Erythroblast (primary cell): ENCODE measurements around the gene MESD.

Source experiments
- GATA1 ChIP-seq: IDR thresholded peaks from 2 replicates; pipeline ENCODE4 v1.6.1; 2011; ENCODE audit warnings: low read depth, mild to moderate bottlenecking, control low read depth, low read length, moderate library complexity
- POLR2A ChIP-seq: IDR thresholded peaks from 2 replicates; pipeline ENCODE4 v1.6.1; 2011; ENCODE audit warnings: mild to moderate bottlenecking, low read length

GRCh38 chr15:80967451-80967850 is 22.2 kb downstream of the MESD start:
- TF ChIP-seq POLR2A (no peak), GATA1 (no peak)
